Type B pancreatic cell (in vitro differentiated cells): ENCODE measurements around the gene EPAS1. TPM values are rescaled to one million over a fixed set of nuclear protein-coding genes. Genes with fewer than 3 reads are reported as not detected.
A peak's percentile ranks its signal among the peaks of the same experiment; 100 is the strongest.

Experiments used
- DNase-seq: peaks from one replicate; pipeline ENCODE4 v3.0.0; 2021; ENCODE audit warnings: mixed read lengths; ENCODE audit not compliant: unreplicated experiment; ENCODE audit errors: extremely low spot score
- H3K27ac Mint-ChIP-seq: 2 replicates; pipeline ENCODE4 v1.8.0; 2021; ENCODE audit warnings: mild to moderate bottlenecking, mixed read lengths
- H3K27me3 Mint-ChIP-seq: 2 replicates; pipeline ENCODE4 v1.8.0; 2021; ENCODE audit warnings: mixed read lengths
- H3K36me3 Mint-ChIP-seq: 2 replicates; pipeline ENCODE4 v1.8.0; 2021; ENCODE audit warnings: mixed read lengths
- H3K4me1 Mint-ChIP-seq: one replicate; pipeline ENCODE4 v1.8.0; 2021; ENCODE audit warnings: mixed read lengths; ENCODE audit not compliant: unreplicated experiment
- H3K4me3 Mint-ChIP-seq: 2 replicates; pipeline ENCODE4 v1.8.0; 2021; ENCODE audit warnings: mild to moderate bottlenecking, mixed read lengths
- H3K9me3 Mint-ChIP-seq: 2 replicates; pipeline ENCODE4 v1.8.0; 2021; ENCODE audit warnings: mixed read lengths
- total RNA-seq: library from RNA; stranded (reverse); gene quantifications from 2 replicates; pipeline ENCODE4 v1.2.1, GENCODE V29; 2021; ENCODE audit warnings: low replicate concordance
- TF ChIP-seq, protein P1 (sequence below): fragments of 200-600 bp; sonication (generic); conservative IDR thresholded peaks from 2 replicates; pipeline ENCODE4 v1.5.0; 2021; ENCODE audit warnings: antibody characterized with exemption, mild to moderate bottlenecking

Gene EPAS1
- total RNA-seq, 1 donor from 2014 or later = 59.8 TPM

DNA sequence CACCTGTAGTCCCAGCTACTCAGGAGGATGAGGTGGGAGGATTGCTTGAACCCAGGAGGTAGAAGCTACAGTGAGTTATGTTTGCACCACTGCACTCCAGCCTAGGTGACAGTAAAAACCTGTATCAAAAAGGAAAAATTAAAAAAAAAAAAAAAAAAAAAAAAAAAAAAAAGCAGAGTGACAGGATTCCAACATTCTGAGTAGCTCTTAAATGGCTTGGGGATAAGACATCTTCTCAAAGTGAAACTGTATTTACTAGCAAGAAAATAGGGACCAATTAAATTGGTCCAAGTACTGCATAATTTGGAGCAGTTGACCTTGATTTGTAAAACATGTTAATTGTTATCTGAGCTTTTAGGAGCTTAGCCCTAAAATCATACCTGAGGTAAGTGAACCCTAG lies 116.4 kb downstream of the EPAS1 start:
- no peak for DNase-seq
- Mint-ChIP-seq H3K27me3 (no peaks in the 10 kb centered on the region), H3K9me3 (peaks cover 10% of the 10 kb centered on the region), H3K27ac (no peak overlapping the region), H3K4me1 (peaks cover 4% of the 10 kb centered on the region), H3K36me3 (peaks cover 6% of the 10 kb centered on the region), H3K4me3 (no peak overlapping the region)
- TF ChIP-seq, protein P1, sequence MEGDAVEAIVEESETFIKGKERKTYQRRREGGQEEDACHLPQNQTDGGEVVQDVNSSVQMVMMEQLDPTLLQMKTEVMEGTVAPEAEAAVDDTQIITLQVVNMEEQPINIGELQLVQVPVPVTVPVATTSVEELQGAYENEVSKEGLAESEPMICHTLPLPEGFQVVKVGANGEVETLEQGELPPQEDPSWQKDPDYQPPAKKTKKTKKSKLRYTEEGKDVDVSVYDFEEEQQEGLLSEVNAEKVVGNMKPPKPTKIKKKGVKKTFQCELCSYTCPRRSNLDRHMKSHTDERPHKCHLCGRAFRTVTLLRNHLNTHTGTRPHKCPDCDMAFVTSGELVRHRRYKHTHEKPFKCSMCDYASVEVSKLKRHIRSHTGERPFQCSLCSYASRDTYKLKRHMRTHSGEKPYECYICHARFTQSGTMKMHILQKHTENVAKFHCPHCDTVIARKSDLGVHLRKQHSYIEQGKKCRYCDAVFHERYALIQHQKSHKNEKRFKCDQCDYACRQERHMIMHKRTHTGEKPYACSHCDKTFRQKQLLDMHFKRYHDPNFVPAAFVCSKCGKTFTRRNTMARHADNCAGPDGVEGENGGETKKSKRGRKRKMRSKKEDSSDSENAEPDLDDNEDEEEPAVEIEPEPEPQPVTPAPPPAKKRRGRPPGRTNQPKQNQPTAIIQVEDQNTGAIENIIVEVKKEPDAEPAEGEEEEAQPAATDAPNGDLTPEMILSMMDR = no peak

DNA sequence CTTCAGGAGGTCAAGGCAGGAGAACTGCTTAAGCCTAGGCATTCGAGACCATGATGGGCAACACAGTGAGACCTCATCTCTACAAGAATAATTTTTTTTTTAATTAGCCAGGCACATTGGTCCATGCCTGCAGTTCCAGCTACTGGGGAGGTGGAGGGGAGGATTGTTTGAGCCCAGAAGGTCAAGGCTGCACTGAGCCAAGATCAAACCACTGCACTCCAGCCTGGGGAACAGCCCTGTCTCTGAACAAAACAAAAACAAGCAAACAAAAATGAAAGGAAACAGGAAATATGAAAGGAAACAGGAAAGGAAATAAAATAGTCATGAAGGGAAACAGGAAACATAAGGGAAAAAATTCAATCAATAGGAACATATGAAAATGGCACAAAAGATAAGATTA lies 117.5 kb downstream of the EPAS1 start:
- TF ChIP-seq, protein P1 = no peak
- H3K4me3 Mint-ChIP-seq = no peak overlapping the region
- peaks cover 9% of the 10 kb centered on the region for H3K36me3 Mint-ChIP-seq
- H3K27ac Mint-ChIP-seq = no peak overlapping the region
- H3K27me3 Mint-ChIP-seq = no peaks in the 10 kb centered on the region
- peaks cover 10% of the 10 kb centered on the region for H3K9me3 Mint-ChIP-seq
- no peaks in the 10 kb centered on the region for H3K4me1 Mint-ChIP-seq
- DNase-seq = no peak

DNA sequence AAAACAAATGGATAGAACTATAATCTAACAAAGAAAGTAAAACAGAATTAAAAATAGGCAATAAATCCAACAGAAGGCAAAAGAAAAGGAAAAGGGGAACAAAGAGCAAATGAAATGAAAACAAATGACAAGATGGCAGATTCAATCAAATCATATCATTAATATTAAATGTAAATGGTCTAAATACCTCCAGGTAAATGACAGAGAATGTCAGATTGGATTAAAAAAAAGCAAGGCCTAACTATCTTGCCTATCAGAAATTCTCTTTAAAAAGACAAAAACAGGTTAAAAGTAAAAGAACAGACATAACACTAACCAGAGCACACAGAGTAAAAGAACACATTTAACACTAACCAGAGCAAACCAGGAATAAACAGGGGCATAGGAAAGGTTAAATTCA lies 119.1 kb downstream of the EPAS1 start:
- H3K27me3 Mint-ChIP-seq = no peaks in the 10 kb centered on the region
- peaks cover 12% of the 10 kb centered on the region for H3K9me3 Mint-ChIP-seq
- H3K4me3 Mint-ChIP-seq = peak overlapping the region; percentile 8
- TF ChIP-seq, protein P1 = no peak
- H3K36me3 Mint-ChIP-seq = peaks cover 9% of the 10 kb centered on the region
- H3K27ac Mint-ChIP-seq = peak overlapping the region; percentile 87
- no peaks in the 10 kb centered on the region for H3K4me1 Mint-ChIP-seq
- no peak for DNase-seq

DNA sequence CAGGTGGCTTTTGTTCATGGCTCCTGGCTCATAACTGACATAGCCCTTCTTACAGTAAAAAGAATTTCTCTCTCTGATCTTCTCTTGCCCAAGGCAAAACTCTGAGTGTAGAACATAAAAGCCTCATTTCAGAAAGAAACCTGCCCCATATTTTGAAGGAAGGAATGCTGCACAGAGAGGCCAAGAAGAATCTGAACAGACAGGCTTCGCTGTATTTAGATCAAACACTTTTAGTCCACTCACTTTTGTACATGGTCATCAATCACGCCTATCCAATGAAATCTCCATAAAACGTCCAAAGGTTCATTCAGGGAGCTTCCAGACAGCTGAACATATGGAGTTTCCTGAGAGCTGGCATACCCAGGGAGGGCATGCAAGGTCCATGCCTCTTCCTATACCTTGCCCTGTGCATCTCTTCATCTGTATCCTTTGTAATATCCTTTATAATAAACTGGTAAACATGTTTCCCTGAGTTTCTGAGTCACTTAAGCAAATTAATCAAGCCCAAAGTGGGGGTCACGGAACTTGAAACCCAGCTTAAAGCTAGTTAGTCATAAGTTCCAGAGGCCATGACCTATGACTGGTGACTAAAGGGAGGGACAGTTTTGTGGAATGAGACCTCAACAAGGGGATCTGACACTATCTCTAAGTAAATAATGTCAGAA lies 119.7 kb downstream of the EPAS1 start:
- TF ChIP-seq, protein P1 = no peak
- peaks cover 9% of the 10 kb centered on the region for H3K36me3 Mint-ChIP-seq
- H3K4me1 Mint-ChIP-seq = no peaks in the 10 kb centered on the region
- peak overlapping the region; percentile 87 for H3K27ac Mint-ChIP-seq
- no peaks in the 10 kb centered on the region for H3K27me3 Mint-ChIP-seq
- H3K4me3 Mint-ChIP-seq = no peak overlapping the region
- peaks cover 14% of the 10 kb centered on the region for H3K9me3 Mint-ChIP-seq
- DNase-seq = no peak

DNA sequence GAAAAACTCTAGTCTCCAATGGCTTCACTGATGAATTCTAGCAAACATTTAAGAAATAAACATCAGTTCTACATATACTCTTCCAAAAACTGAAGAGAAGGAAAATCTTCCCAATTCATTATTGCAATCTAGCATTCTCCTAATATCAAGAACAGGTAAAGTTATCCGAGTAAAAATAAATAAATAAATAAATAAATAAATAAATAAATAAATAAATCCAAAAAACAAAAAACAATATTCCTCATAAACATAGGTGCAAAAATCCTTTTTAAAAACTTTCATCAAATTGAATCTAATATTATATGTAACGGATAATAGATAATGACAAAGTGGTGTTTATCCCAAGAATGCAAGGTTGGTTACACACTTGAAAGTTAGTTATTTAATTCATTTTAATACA lies 123.7 kb downstream of the EPAS1 start:
- TF ChIP-seq, protein P1 = no peak
- no peaks in the 10 kb centered on the region for H3K27me3 Mint-ChIP-seq
- peaks cover 14% of the 10 kb centered on the region for H3K9me3 Mint-ChIP-seq
- H3K4me1 Mint-ChIP-seq = no peaks in the 10 kb centered on the region
- no peak overlapping the region for H3K27ac Mint-ChIP-seq
- H3K4me3 Mint-ChIP-seq = no peak overlapping the region
- no peak for DNase-seq
- peaks cover 9% of the 10 kb centered on the region for H3K36me3 Mint-ChIP-seq
